AG04450 (cell line): ENCODE measurements around the gene TEX14. TPM values are rescaled to one million over a fixed set of nuclear protein-coding genes. Genes with fewer than 3 reads are reported as not detected.
A peak's percentile ranks its signal among the peaks of the same experiment; 100 is the strongest.

Experiments used
- CTCF ChIA-PET: fragments of 300-600, 350-600 bp; formaldehyde crosslinking; extraction: SDS; loops from one replicate; lab custom pipeline; 2022; ENCODE audit warnings: antibody characterized with exemption, inconsistent platforms; lab: Charles Lee
- POLR2A ChIA-PET: fragments of 350-600 bp; formaldehyde crosslinking; extraction: SDS; loops from one replicate; lab custom pipeline; 2021; ENCODE audit warnings: antibody characterized with exemption, inconsistent platforms; lab: Yijun Ruan, JAX
- DNase-seq: peaks from one replicate; pipeline ENCODE4 v3.0.0-alpha.2; 2011; ENCODE audit warnings: low read depth, low spot score
- H3K27ac ChIP-seq: one replicate; pipeline ENCODE4 v1.5.1; 2012; ENCODE audit warnings: low read depth, low read length, control low read depth
- H3K27me3 ChIP-seq: one replicate; pipeline ENCODE4 v1.6.0; 2012; ENCODE audit warnings: low read length; ENCODE audit not compliant: control insufficient read depth, insufficient read depth
- H3K4me3 ChIP-seq: 2 replicates; pipeline ENCODE4 v1.5.1; 2011; ENCODE audit warnings: mild to moderate bottlenecking, low read depth, low read length, control low read depth
- H3K9me3 ChIP-seq: 2 replicates; pipeline ENCODE4 v1.5.1; 2012; ENCODE audit warnings: low read length; ENCODE audit not compliant: control insufficient read depth, insufficient read depth
- polyA plus RNA-seq: library from polyadenylated mRNA; depleted of rRNA; stranded (reverse); fragments of >200 nt; gene quantifications from 2 replicates; pipeline ENCODE4 v1.2.3, GENCODE V29; 2011
- TF ChIP-seq, protein P1 (sequence below): IDR thresholded peaks from 2 replicates; pipeline ENCODE4 v1.5.1; 2011; ENCODE audit warnings: low read depth, low read length, control low read depth, inconsistent platforms

The TEX14 gene
- polyA plus RNA-seq, 1 experiment = 0.09 TPM

DNA sequence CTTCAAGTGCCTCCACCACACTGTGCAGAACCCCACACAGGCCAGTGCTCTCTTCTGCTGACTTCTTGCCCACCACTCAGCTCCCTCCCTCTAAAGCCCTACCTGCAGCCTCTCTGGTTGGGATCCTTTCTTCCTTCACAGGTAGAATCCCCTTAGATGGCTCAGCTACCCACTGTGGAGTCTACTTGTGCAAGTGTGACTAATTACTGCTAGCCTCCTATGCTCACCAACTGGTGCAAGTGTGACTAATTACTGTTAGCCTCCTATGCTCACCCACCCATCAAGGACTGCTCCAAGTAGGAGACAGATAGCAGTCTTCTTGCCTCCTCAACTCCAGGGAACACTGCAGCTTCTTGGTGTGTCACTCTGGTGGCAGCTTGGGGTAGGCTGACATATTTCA is 43.6 kb downstream of the TEX14 start:
- POLR2A ChIA-PET = interaction anchor here (1.0 kb wide), 1 partner anchor 16 kb away, joined by 5 read pairs; no protein-coding TSS in a partner anchor
- CTCF ChIA-PET = no interaction called here
- H3K9me3 ChIP-seq = no peaks in the 10 kb centered on the region
- peaks cover 5% of the 10 kb centered on the region for H3K27me3 ChIP-seq
- DNase-seq = no peak
- no peak overlapping the region for H3K4me3 ChIP-seq
- no peak overlapping the region for H3K27ac ChIP-seq
- TF ChIP-seq, protein P1, sequence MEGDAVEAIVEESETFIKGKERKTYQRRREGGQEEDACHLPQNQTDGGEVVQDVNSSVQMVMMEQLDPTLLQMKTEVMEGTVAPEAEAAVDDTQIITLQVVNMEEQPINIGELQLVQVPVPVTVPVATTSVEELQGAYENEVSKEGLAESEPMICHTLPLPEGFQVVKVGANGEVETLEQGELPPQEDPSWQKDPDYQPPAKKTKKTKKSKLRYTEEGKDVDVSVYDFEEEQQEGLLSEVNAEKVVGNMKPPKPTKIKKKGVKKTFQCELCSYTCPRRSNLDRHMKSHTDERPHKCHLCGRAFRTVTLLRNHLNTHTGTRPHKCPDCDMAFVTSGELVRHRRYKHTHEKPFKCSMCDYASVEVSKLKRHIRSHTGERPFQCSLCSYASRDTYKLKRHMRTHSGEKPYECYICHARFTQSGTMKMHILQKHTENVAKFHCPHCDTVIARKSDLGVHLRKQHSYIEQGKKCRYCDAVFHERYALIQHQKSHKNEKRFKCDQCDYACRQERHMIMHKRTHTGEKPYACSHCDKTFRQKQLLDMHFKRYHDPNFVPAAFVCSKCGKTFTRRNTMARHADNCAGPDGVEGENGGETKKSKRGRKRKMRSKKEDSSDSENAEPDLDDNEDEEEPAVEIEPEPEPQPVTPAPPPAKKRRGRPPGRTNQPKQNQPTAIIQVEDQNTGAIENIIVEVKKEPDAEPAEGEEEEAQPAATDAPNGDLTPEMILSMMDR = no peak

DNA sequence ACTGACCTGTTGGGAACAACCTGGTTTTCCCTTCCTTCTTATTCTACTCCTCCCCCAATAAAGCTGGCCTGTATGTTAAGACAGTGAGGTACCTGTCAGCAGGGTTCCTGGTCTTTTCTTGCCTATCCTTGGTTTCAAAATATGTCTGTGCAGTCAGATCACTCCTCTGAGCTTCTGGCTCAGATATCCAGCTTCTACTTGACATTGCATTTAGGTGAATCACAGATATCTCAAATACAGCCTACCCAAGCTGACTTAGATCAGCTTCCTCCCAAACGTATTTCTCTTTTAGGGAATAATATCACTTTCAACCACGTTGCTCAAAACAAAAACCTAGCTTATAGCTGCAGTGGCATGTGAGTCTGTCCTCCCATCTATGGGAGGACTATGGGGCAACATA is 48.7 kb downstream of the TEX14 start:
- Histone ChIP-seq H3K27ac (peak overlapping the region; percentile 3), H3K4me3 (no peak overlapping the region), H3K9me3 (no peaks in the 10 kb centered on the region), H3K27me3 (peaks cover 2% of the 10 kb centered on the region)
- ChIA-PET POLR2A (interaction anchor here (0.6 to 2.2 kb wide), 4 partner anchors 12 to 782 kb away, joined by 3 to 41 read pairs (median 9); partner anchors contain the start of gene MTMR4), CTCF (interaction anchor here (0.7 to 1.7 kb wide), 2 partner anchors 11 to 65 kb away, joined by 3 to 10 read pairs; no protein-coding TSS in a partner anchor)
- DNase-seq = peak; percentile 42
- TF ChIP-seq, protein P1 = no peak

DNA sequence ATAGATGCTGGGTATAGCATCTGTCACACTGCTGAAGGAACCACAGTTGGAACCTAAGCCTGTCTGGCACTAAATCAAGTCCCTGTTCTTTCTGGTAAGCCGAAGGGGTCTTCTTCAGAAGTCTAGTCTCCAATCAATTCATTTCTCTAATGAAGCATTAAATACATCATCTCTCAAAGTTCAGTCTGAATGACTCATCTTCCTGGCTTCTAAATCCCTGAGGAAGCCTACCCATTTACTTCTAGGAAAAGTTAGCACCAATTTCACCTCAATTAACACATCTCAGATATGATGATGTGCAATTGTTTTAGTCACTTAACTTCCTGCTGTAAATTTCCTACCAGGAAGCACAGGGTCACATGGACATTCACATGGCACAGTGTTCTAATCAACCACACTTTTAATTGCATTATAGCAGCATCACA is 49.9 kb downstream of the TEX14 start:
- POLR2A ChIA-PET = interaction anchor here (2.2 kb wide), 1 partner anchor 10 kb away, joined by 41 read pairs; no protein-coding TSS in a partner anchor
- no peak for DNase-seq

DNA sequence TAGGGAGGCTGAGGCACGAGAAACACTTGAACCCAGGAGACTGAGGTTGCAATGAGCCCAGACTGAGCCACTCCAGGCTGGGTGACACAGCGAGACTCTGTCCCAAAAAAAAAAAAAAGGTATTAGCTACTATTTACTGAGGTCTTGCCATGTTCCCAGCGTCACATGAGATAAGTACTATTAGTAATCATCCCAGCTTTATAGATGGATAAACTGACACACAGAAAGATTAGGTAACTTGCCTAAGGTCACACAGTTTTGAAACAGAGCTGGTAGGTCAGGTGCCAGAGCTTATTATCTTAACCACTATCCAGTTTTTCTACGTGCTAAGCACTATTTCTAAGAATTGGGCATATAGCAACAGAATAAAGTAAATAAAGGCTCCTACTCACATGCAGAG is 51.6 kb downstream of the TEX14 start:
- Histone ChIP-seq H3K4me3 (no peak overlapping the region), H3K27ac (no peak overlapping the region), H3K9me3 (no peaks in the 10 kb centered on the region), H3K27me3 (peaks cover 4% of the 10 kb centered on the region)
- TF ChIP-seq, protein P1 = no peak
- CTCF ChIA-PET = interaction anchor here (0.7 kb wide), 1 partner anchor 63 kb away, joined by 5 read pairs; no protein-coding TSS in a partner anchor
- POLR2A ChIA-PET = interaction anchor here (0.6 to 2.0 kb wide), 2 partner anchors 9 to 110 kb away, joined by 3 to 26 read pairs; no protein-coding TSS in a partner anchor
- DNase-seq = no peak

More for the DNA sequence above, 49.9 kb downstream of the TEX14 start:
- no peak overlapping the region for H3K27ac ChIP-seq
- peaks cover 4% of the 10 kb centered on the region for H3K27me3 ChIP-seq
- no peaks in the 10 kb centered on the region for H3K9me3 ChIP-seq
- CTCF ChIA-PET = no interaction called here
- H3K4me3 ChIP-seq = no peak overlapping the region
- TF ChIP-seq, protein P1 = no peak

DNA sequence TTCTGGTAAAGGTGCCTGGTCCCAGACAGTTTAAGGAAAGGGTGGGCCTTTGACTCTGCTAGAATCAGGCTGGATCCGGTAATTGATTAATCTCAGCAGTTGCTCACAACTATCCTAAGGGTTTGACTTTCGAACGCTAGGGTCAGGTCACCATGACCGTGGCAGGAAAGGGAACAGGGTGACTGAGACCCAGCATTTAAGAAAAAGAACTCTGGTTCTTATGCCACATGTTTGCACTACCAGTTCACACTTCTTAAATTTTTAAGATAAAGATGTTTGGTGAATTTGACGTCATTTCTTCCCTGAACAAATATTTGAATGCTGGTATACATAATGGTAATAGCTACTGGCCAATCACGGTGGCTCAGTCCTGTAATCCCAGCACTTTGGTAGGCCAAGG is 52.2 kb downstream of the TEX14 start:
- no peak overlapping the region for H3K4me3 ChIP-seq
- POLR2A ChIA-PET = interaction anchor here (0.6 to 2.0 kb wide), 2 partner anchors 8 to 110 kb away, joined by 3 to 26 read pairs; no protein-coding TSS in a partner anchor
- H3K27me3 ChIP-seq = peaks cover 4% of the 10 kb centered on the region
- H3K9me3 ChIP-seq = no peaks in the 10 kb centered on the region
- no peak overlapping the region for H3K27ac ChIP-seq
- DNase-seq = no peak
- CTCF ChIA-PET = interaction anchor here (0.7 kb wide), 1 partner anchor 62 kb away, joined by 5 read pairs; no protein-coding TSS in a partner anchor
- TF ChIP-seq, protein P1 = no peak
